ENCODE measurements around the gene HADHA. TPM values are rescaled to one million over a fixed set of nuclear protein-coding genes. Genes with fewer than 3 reads are reported as not detected.
"Not testable (repeated sequence)": the region's sequence is repeated elsewhere in the genome, so short reads cannot be mapped to it uniquely, and the experiment has no call there.

Gene HADHA
- polyA plus RNA-seq, 1 donor from 2014 or later = 40.0 TPM

GRCh38 chr2:26169226-26169625 is 75.2 kb downstream of the HADHA start:
- Histone ChIP-seq H3K4me3 (ENCODE audit: low read length) (no peak overlapping the region), H3K27ac (ENCODE audit: low read length) (no peak overlapping the region), H3F3A (ENCODE audit: insufficient read depth, low read length, poor library complexity, severe bottlenecking) (no peaks in the 10 kb centered on the region), H4K20me1 (ENCODE audit: insufficient read depth) (no peaks in the 10 kb centered on the region), H3K79me2 (replicated peaks; ENCODE audit: insufficient read depth, low read length) (peaks cover 7% of the 10 kb centered on the region), H3K9ac (ENCODE audit: low read length) (no peak overlapping the region), H3K27me3 (ENCODE audit: insufficient read depth, low read depth, low read length) (peaks cover 10% of the 10 kb centered on the region), H2AFZ (ENCODE audit: low read depth, low read length) (no peak overlapping the region), H3K36me3 (ENCODE audit: insufficient read depth, low read length) (no peaks in the 10 kb centered on the region), H3K9me3 (ENCODE audit: low read length) (no peaks in the 10 kb centered on the region), H3K4me2 (ENCODE audit: low read length) (no peak overlapping the region), H3K9me2 (ENCODE audit: insufficient read depth, low read length) (no peaks in the 10 kb centered on the region)
- TF ChIP-seq EP300 (conservative IDR thresholded peaks at IDR 0.05; ENCODE audit: poor library complexity, severe bottlenecking) (no peak), TAF1 (IDR thresholded peaks at IDR 0.05; ENCODE audit: low read depth) (no peak)

DNA sequence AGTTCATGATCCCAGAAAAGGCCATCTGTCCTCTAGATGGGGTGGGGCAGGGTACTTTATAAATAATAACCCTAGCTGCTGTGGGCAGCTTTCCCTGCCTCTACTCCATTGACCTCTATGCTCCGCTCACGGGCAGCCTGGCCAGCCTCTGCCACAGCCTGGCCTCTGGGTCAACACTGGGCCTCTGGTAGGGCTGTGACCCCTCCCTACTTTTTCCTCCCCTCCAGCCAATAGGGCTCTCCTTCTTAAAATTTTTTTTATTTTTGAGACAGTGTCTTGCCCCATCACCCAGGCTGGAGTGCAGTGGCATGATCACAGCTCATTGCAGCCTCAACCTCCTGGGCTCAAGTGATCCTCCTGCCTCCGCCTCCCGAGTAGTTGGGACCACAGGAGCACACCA is 75.6 kb downstream of the HADHA start:
- Histone ChIP-seq H3K9ac (ENCODE audit: low read length) (no peak overlapping the region), H3K27me3 (ENCODE audit: insufficient read depth, low read depth, low read length) (peaks cover 6% of the 10 kb centered on the region), H4K20me1 (ENCODE audit: insufficient read depth) (no peaks in the 10 kb centered on the region), H3K9me3 (ENCODE audit: low read length) (no peaks in the 10 kb centered on the region), H3K4me3 (ENCODE audit: low read length) (no peak overlapping the region), H3K4me2 (ENCODE audit: low read length) (no peak overlapping the region), H3F3A (ENCODE audit: insufficient read depth, low read length, poor library complexity, severe bottlenecking) (no peaks in the 10 kb centered on the region), H3K27ac (ENCODE audit: low read length) (no peak overlapping the region), H2AFZ (ENCODE audit: low read depth, low read length) (no peak overlapping the region), H3K9me2 (ENCODE audit: insufficient read depth, low read length) (no peaks in the 10 kb centered on the region), H3K79me2 (replicated peaks; ENCODE audit: insufficient read depth, low read length) (peaks cover 2% of the 10 kb centered on the region), H3K36me3 (ENCODE audit: insufficient read depth, low read length) (no peaks in the 10 kb centered on the region)
- TF ChIP-seq EP300 (conservative IDR thresholded peaks at IDR 0.05; ENCODE audit: poor library complexity, severe bottlenecking) (no peak), EZH2 (IDR thresholded peaks at IDR 0.05; ENCODE audit: borderline replicate concordance, insufficient read depth, low read length, poor library complexity, severe bottlenecking) (no peak), RAD21 (conservative IDR thresholded peaks at IDR 0.05) (no peak), MXI1 (conservative IDR thresholded peaks at IDR 0.05; ENCODE audit: poor library complexity, severe bottlenecking) (no peak), POLR2AphosphoS5 (IDR thresholded peaks at IDR 0.05) (no peak), TAF1 (IDR thresholded peaks at IDR 0.05; ENCODE audit: low read depth) (no peak), SMC3 (conservative IDR thresholded peaks at IDR 0.05; ENCODE audit: poor library complexity) (no peak)
- TF ChIP-seq, protein P1, sequence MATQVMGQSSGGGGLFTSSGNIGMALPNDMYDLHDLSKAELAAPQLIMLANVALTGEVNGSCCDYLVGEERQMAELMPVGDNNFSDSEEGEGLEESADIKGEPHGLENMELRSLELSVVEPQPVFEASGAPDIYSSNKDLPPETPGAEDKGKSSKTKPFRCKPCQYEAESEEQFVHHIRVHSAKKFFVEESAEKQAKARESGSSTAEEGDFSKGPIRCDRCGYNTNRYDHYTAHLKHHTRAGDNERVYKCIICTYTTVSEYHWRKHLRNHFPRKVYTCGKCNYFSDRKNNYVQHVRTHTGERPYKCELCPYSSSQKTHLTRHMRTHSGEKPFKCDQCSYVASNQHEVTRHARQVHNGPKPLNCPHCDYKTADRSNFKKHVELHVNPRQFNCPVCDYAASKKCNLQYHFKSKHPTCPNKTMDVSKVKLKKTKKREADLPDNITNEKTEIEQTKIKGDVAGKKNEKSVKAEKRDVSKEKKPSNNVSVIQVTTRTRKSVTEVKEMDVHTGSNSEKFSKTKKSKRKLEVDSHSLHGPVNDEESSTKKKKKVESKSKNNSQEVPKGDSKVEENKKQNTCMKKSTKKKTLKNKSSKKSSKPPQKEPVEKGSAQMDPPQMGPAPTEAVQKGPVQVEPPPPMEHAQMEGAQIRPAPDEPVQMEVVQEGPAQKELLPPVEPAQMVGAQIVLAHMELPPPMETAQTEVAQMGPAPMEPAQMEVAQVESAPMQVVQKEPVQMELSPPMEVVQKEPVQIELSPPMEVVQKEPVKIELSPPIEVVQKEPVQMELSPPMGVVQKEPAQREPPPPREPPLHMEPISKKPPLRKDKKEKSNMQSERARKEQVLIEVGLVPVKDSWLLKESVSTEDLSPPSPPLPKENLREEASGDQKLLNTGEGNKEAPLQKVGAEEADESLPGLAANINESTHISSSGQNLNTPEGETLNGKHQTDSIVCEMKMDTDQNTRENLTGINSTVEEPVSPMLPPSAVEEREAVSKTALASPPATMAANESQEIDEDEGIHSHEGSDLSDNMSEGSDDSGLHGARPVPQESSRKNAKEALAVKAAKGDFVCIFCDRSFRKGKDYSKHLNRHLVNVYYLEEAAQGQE (IDR thresholded peaks at IDR 0.05; ENCODE audit: borderline replicate concordance) = no peak
- TF ChIP-seq, protein P2, sequence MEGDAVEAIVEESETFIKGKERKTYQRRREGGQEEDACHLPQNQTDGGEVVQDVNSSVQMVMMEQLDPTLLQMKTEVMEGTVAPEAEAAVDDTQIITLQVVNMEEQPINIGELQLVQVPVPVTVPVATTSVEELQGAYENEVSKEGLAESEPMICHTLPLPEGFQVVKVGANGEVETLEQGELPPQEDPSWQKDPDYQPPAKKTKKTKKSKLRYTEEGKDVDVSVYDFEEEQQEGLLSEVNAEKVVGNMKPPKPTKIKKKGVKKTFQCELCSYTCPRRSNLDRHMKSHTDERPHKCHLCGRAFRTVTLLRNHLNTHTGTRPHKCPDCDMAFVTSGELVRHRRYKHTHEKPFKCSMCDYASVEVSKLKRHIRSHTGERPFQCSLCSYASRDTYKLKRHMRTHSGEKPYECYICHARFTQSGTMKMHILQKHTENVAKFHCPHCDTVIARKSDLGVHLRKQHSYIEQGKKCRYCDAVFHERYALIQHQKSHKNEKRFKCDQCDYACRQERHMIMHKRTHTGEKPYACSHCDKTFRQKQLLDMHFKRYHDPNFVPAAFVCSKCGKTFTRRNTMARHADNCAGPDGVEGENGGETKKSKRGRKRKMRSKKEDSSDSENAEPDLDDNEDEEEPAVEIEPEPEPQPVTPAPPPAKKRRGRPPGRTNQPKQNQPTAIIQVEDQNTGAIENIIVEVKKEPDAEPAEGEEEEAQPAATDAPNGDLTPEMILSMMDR (IDR thresholded peaks at IDR 0.05; ENCODE audit: poor library complexity, severe bottlenecking) = no peak

- not testable (repeated sequence) for H3F3A ChIP-seq (ENCODE audit: insufficient read depth, low read length, poor library complexity, severe bottlenecking); H3K9ac ChIP-seq (ENCODE audit: low read length); H3K9me2 ChIP-seq (ENCODE audit: insufficient read depth, low read length); H4K20me1 ChIP-seq (ENCODE audit: insufficient read depth); H3K79me2 ChIP-seq (replicated peaks; ENCODE audit: insufficient read depth, low read length); H2AFZ ChIP-seq (ENCODE audit: low read depth, low read length); H3K4me3 ChIP-seq (ENCODE audit: low read length); H3K4me2 ChIP-seq (ENCODE audit: low read length); H3K9me3 ChIP-seq (ENCODE audit: low read length); H3K27me3 ChIP-seq (ENCODE audit: insufficient read depth, low read depth, low read length); H3K36me3 ChIP-seq (ENCODE audit: insufficient read depth, low read length); H3K27ac ChIP-seq (ENCODE audit: low read length)
Measured at GRCh38 chr2:26166541-26166940, 77.9 kb downstream of the HADHA start.

Measured in neural cell (in vitro differentiated cells).